Panc1 (cell line): ENCODE measurements around the gene ZNF521.

Experiments used
- CTCF ChIP-seq: fragments of 450-650 bp; IDR thresholded peaks from 2 replicates; pipeline ENCODE4 v1.5.1; 2017; ENCODE audit warnings: mild to moderate bottlenecking
- POLR2AphosphoS5 ChIP-seq: IDR thresholded peaks from 2 replicates; pipeline ENCODE4 v1.6.1; 2012; ENCODE audit warnings: mild to moderate bottlenecking, low read depth, low read length, moderate library complexity
- TF ChIP-seq, protein P1 (sequence below), 2 experiments: IDR thresholded peaks; 2 replicates each; pipeline ENCODE4 v1.6.1; 2011 to 2012; ENCODE audit warnings: low read depth in 2 of 2, control low read depth in 1 of 2, low read length in 1 of 2, mild to moderate bottlenecking in 1 of 2, moderate library complexity in 1 of 2; ENCODE audit not compliant: insufficient read depth in 1 of 2

DNA sequence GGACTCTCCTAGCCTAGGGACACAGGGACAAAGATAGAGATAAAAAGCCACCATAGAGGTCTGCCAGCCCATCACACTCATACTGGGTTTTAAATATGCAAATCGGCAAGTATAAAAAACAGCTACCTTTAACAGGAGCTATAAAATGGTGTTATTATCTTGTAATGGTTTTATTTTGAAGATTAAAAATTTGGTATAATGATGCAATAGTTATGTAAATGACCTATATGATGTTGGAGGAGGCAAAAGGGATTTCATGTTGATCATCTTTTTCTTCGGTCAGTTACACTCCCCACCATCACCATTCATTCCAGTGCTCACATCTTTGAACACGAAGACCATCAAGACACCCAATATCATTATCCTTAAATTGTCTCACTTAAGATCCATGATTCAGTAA lies 11.2 kb downstream of the ZNF521 start:
- TF ChIP-seq, protein P1, sequence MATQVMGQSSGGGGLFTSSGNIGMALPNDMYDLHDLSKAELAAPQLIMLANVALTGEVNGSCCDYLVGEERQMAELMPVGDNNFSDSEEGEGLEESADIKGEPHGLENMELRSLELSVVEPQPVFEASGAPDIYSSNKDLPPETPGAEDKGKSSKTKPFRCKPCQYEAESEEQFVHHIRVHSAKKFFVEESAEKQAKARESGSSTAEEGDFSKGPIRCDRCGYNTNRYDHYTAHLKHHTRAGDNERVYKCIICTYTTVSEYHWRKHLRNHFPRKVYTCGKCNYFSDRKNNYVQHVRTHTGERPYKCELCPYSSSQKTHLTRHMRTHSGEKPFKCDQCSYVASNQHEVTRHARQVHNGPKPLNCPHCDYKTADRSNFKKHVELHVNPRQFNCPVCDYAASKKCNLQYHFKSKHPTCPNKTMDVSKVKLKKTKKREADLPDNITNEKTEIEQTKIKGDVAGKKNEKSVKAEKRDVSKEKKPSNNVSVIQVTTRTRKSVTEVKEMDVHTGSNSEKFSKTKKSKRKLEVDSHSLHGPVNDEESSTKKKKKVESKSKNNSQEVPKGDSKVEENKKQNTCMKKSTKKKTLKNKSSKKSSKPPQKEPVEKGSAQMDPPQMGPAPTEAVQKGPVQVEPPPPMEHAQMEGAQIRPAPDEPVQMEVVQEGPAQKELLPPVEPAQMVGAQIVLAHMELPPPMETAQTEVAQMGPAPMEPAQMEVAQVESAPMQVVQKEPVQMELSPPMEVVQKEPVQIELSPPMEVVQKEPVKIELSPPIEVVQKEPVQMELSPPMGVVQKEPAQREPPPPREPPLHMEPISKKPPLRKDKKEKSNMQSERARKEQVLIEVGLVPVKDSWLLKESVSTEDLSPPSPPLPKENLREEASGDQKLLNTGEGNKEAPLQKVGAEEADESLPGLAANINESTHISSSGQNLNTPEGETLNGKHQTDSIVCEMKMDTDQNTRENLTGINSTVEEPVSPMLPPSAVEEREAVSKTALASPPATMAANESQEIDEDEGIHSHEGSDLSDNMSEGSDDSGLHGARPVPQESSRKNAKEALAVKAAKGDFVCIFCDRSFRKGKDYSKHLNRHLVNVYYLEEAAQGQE (IDR thresholded peaks at IDR 0.05; ENCODE audit: insufficient read depth in 1 of 2, low read depth in 2 of 2, low read length in 1 of 2): no peak
- TF ChIP-seq CTCF (no peak), POLR2AphosphoS5 (no peak)
